ENCODE results near the gene LSM4. TPM values are rescaled to one million over a fixed set of nuclear protein-coding genes. Genes with fewer than 3 reads are reported as not detected.

Gene LSM4
- total and polyA plus RNA-seq, 2 of the 13 experiments (the other 11 are each of a cell fraction or from before 2014, with no cell fraction given) = 65.8 to 166 TPM

GRCh38 chr19:18317961-18318800 lies 4.7 kb downstream of the LSM4 start (continued):
- TF ChIP-seq SALL2 (CRISPR knock-in tag; IDR thresholded peaks at IDR 0.05) = no peak
- TF ChIP-seq HNF4G (IDR thresholded peaks at IDR 0.05; ENCODE audit: borderline replicate concordance, low read depth, low read length) = peak; percentile 55; the same call in 1 of the 2 replicates
- TF ChIP-seq HNF4G (CRISPR knock-in tag; IDR thresholded peaks at IDR 0.05; ENCODE audit: borderline replicate concordance, low read depth) = no peak; the same call in 1 of the 2 replicates
- no peak for TF ChIP-seq ZNF766 (CRISPR knock-in tag; IDR thresholded peaks at IDR 0.05; ENCODE audit: borderline replicate concordance)
- TF ChIP-seq ZNF770 (CRISPR knock-in tag; IDR thresholded peaks at IDR 0.05) = peak; percentile 90
- no peak for TF ChIP-seq JUNB (CRISPR knock-in tag; IDR thresholded peaks at IDR 0.05; ENCODE audit: borderline replicate concordance)
- peak; percentile 32 for TF ChIP-seq SAP130 (CRISPR knock-in tag; IDR thresholded peaks at IDR 0.05; ENCODE audit: low read depth)
- TF ChIP-seq PAWR (CRISPR knock-in tag; IDR thresholded peaks at IDR 0.05; ENCODE audit: borderline replicate concordance) = no peak
- TF ChIP-seq PAF1 (CRISPR knock-in tag; IDR thresholded peaks at IDR 0.05) = no peak
- no peak for TF ChIP-seq ZFP36L2 (CRISPR knock-in tag; IDR thresholded peaks at IDR 0.05)
- TF ChIP-seq ZNF616 (CRISPR knock-in tag; IDR thresholded peaks at IDR 0.05; ENCODE audit: low read depth) = no peak
- 0 out of 2 replicates have a peak, but pooled peaks have one; percentile 49 for TF ChIP-seq ZMAT3 (CRISPR knock-in tag; conservative IDR thresholded peaks at IDR 0.05)
- TF ChIP-seq ZNF513 (CRISPR knock-in tag; conservative IDR thresholded peaks at IDR 0.05) = no peak
- TF ChIP-seq HIVEP1 (CRISPR knock-in tag; IDR thresholded peaks at IDR 0.05) = peak; percentile 62
- peak; percentile 77; the same call in 1 of the 2 replicates for TF ChIP-seq PITX1 (CRISPR knock-in tag; IDR thresholded peaks at IDR 0.05)
- TF ChIP-seq ZNF839 (CRISPR knock-in tag; IDR thresholded peaks at IDR 0.05; ENCODE audit: borderline replicate concordance) = 0 out of 2 replicates have a peak, but pooled peaks have one; percentile 32
- TF ChIP-seq MXI1 (IDR thresholded peaks at IDR 0.05; ENCODE audit: borderline replicate concordance, low read depth, low read length) = no peak; the same call in 2 of the 3 replicates
- no peak for TF ChIP-seq KAT7 (CRISPR knock-in tag; IDR thresholded peaks at IDR 0.05; ENCODE audit: borderline replicate concordance)
- TF ChIP-seq, protein P1, sequence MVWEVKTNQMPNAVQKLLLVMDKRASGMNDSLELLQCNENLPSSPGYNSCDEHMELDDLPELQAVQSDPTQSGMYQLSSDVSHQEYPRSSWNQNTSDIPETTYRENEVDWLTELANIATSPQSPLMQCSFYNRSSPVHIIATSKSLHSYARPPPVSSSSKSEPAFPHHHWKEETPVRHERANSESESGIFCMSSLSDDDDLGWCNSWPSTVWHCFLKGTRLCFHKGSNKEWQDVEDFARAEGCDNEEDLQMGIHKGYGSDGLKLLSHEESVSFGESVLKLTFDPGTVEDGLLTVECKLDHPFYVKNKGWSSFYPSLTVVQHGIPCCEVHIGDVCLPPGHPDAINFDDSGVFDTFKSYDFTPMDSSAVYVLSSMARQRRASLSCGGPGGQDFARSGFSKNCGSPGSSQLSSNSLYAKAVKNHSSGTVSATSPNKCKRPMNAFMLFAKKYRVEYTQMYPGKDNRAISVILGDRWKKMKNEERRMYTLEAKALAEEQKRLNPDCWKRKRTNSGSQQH (CRISPR knock-in tag; IDR thresholded peaks at IDR 0.05; ENCODE audit: low read depth) = peak; percentile 68; the same call in 1 of the 2 replicates
- TF ChIP-seq, protein P2, sequence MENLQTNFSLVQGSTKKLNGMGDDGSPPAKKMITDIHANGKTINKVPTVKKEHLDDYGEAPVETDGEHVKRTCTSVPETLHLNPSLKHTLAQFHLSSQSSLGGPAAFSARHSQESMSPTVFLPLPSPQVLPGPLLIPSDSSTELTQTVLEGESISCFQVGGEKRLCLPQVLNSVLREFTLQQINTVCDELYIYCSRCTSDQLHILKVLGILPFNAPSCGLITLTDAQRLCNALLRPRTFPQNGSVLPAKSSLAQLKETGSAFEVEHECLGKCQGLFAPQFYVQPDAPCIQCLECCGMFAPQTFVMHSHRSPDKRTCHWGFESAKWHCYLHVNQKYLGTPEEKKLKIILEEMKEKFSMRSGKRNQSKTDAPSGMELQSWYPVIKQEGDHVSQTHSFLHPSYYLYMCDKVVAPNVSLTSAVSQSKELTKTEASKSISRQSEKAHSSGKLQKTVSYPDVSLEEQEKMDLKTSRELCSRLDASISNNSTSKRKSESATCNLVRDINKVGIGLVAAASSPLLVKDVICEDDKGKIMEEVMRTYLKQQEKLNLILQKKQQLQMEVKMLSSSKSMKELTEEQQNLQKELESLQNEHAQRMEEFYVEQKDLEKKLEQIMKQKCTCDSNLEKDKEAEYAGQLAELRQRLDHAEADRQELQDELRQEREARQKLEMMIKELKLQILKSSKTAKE (CRISPR knock-in tag; IDR thresholded peaks at IDR 0.05; ENCODE audit: borderline replicate concordance) = peak; percentile 72
